SH-SY5Y (cell line): ENCODE data around the gene L3HYPDH.

Experiments used
- GATA2 ChIP-seq: IDR thresholded peaks from 2 replicates; pipeline ENCODE4 v1.6.1; 2011; ENCODE audit warnings: mild to moderate bottlenecking, low read depth, low read length
- GATA3 ChIP-seq: IDR thresholded peaks from 2 replicates; pipeline ENCODE4 v1.6.1; 2011; ENCODE audit warnings: low read depth, mild to moderate bottlenecking, low read length, moderate library complexity

- TF ChIP-seq GATA2: no peak
- TF ChIP-seq GATA3: no peak
These were observed 25.8 kb upstream of the L3HYPDH start for GRCh38 chr14:59510001-59510400.
